Astrocyte (in vitro differentiated cells and primary cell): ENCODE data around the gene DOCK2. TPM values are rescaled to one million over a fixed set of nuclear protein-coding genes. Genes with fewer than 3 reads are reported as not detected.
A peak's percentile ranks its signal among the peaks of the same experiment; 100 is the strongest.

Experiments used
- DNase-seq: peaks from one replicate; pipeline ENCODE4 v3.0.0-alpha.2; 2010; ENCODE audit warnings: low read depth
- FAIRE-seq: peaks from 2 replicates; lab custom pipeline; 2011; peaks lifted over from hg19 to GRCh38; lab: Jason Lieb, UNC
- H2AFZ ChIP-seq: 2 replicates; pipeline ENCODE4 v1.6.0; 2012; ENCODE audit warnings: low read depth, low read length, inconsistent platforms
- H3K27ac ChIP-seq: 2 replicates; pipeline ENCODE4 v1.5.1; 2011; ENCODE audit warnings: low read depth, low read length, inconsistent platforms
- H3K27me3 ChIP-seq: 2 replicates; pipeline ENCODE4 v1.6.0; 2011; ENCODE audit warnings: low read length, inconsistent platforms; ENCODE audit not compliant: insufficient read depth
- H3K36me3 ChIP-seq: 2 replicates; pipeline ENCODE4 v1.5.1; 2011; ENCODE audit warnings: low read length, inconsistent platforms; ENCODE audit not compliant: insufficient read depth
- H3K4me1 ChIP-seq: 2 replicates; pipeline ENCODE4 v1.5.1; 2011; ENCODE audit warnings: low read length, inconsistent platforms; ENCODE audit not compliant: insufficient read depth
- H3K4me2 ChIP-seq: 2 replicates; pipeline ENCODE4 v1.6.0; 2012; ENCODE audit warnings: low read length, inconsistent platforms
- H3K4me3 ChIP-seq: 2 replicates; pipeline ENCODE4 v1.5.1; 2011; ENCODE audit warnings: low read depth, mild to moderate bottlenecking, low read length, inconsistent platforms; ENCODE audit not compliant: insufficient read depth
- H3K79me2 ChIP-seq: 2 replicates; pipeline ENCODE4 v1.6.0; 2012; ENCODE audit warnings: mild to moderate bottlenecking, low read length, inconsistent platforms; ENCODE audit not compliant: insufficient read depth
- H3K9ac ChIP-seq: 2 replicates; pipeline ENCODE4 v1.6.0; 2012; ENCODE audit warnings: mild to moderate bottlenecking, low read length, inconsistent platforms
- H3K9me3 ChIP-seq: 2 replicates; pipeline ENCODE4 v1.5.1; 2012; ENCODE audit warnings: low read depth, mild to moderate bottlenecking, low read length, inconsistent platforms; ENCODE audit not compliant: insufficient read depth
- H4K20me1 ChIP-seq: 2 replicates; pipeline ENCODE4 v1.6.0; 2012; ENCODE audit warnings: low read length, inconsistent platforms; ENCODE audit not compliant: insufficient read depth
- H3K27ac Mint-ChIP-seq: one replicate; pipeline ENCODE4 v1.8.0; 2021; ENCODE audit warnings: mild to moderate bottlenecking, mixed read lengths; ENCODE audit not compliant: unreplicated experiment
- H3K27me3 Mint-ChIP-seq: one replicate; pipeline ENCODE4 v1.8.0; 2021; ENCODE audit warnings: low read depth, mixed read lengths; ENCODE audit not compliant: unreplicated experiment
- H3K36me3 Mint-ChIP-seq: one replicate; pipeline ENCODE4 v1.8.0; 2021; ENCODE audit warnings: low read depth, mixed read lengths; ENCODE audit not compliant: unreplicated experiment
- H3K4me1 Mint-ChIP-seq: one replicate; pipeline ENCODE4 v1.8.0; 2021; ENCODE audit warnings: low read depth, mixed read lengths; ENCODE audit not compliant: unreplicated experiment
- H3K4me3 Mint-ChIP-seq: one replicate; pipeline ENCODE4 v1.8.0; 2021; ENCODE audit warnings: mild to moderate bottlenecking, moderate library complexity, mixed read lengths; ENCODE audit not compliant: unreplicated experiment
- H3K9me3 Mint-ChIP-seq: one replicate; pipeline ENCODE4 v1.8.0; 2021; ENCODE audit warnings: mild to moderate bottlenecking, mixed read lengths; ENCODE audit not compliant: unreplicated experiment
- EZH2 ChIP-seq: IDR thresholded peaks from 2 replicates; pipeline ENCODE4 v1.6.1; 2012; ENCODE audit warnings: mild to moderate bottlenecking, low read length, inconsistent platforms; ENCODE audit not compliant: insufficient read depth
- total RNA-seq: library from RNA; stranded (reverse); gene quantifications from 2 replicates; pipeline ENCODE4 v1.2.1, GENCODE V29; 2021
- TF ChIP-seq, protein P1 (sequence below): IDR thresholded peaks from 2 replicates; pipeline ENCODE4 v1.5.1; 2011; ENCODE audit warnings: low read depth, mild to moderate bottlenecking, inconsistent platforms, low read length, moderate library complexity; ENCODE audit not compliant: insufficient read depth

The DOCK2 gene
- total RNA-seq, 1 donor from 2014 or later = 0.66 TPM

DNA sequence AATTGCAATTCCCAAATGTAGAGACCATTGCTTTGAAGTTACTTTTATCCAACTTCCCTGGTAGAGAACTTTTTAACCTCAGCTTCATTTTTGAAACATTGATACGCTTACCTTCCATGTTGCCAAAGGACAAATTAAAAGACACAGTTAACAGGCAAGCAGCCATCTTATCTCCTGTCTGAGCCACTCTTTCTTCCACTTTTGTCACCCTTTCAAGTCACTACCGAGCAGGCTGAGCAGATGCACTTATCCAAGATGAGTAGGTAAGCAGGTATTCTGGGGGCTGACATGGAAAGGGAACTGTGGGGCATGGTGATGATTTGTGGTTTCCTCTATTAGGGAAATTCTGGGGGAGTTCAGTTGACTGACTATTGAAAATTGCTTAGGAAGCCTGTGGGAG is 66.7 kb downstream of the DOCK2 start:
- no peak overlapping the region for H3K9ac ChIP-seq

DNA sequence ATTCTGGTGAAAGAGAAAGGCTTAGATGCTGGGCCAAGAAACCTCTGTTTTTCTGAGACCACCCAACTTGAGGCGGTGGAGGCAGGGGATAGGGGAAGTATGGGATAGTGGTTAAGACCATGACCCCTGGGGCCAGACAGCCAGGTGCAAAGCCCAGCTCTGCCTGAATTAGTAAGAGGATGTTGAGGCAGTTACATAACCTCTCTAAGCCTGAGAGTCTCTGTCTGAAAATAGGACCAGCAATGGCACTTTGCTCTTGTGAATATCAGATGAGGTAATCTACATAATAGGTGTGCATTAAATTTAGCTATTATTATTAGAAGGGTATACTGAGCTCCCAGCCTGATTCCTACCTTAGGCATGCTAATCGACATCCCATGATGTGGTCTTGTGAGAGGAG is 68.2 kb downstream of the DOCK2 start:
- H3K9me3 Mint-ChIP-seq = no peaks in the 10 kb centered on the region
- H3K27ac ChIP-seq = no peak overlapping the region
- no peaks in the 10 kb centered on the region for H4K20me1 ChIP-seq
- H3K27ac Mint-ChIP-seq = no peak overlapping the region
- no peak for TF ChIP-seq EZH2
- TF ChIP-seq, protein P1, sequence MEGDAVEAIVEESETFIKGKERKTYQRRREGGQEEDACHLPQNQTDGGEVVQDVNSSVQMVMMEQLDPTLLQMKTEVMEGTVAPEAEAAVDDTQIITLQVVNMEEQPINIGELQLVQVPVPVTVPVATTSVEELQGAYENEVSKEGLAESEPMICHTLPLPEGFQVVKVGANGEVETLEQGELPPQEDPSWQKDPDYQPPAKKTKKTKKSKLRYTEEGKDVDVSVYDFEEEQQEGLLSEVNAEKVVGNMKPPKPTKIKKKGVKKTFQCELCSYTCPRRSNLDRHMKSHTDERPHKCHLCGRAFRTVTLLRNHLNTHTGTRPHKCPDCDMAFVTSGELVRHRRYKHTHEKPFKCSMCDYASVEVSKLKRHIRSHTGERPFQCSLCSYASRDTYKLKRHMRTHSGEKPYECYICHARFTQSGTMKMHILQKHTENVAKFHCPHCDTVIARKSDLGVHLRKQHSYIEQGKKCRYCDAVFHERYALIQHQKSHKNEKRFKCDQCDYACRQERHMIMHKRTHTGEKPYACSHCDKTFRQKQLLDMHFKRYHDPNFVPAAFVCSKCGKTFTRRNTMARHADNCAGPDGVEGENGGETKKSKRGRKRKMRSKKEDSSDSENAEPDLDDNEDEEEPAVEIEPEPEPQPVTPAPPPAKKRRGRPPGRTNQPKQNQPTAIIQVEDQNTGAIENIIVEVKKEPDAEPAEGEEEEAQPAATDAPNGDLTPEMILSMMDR = no peak
- H3K36me3 ChIP-seq = no peaks in the 10 kb centered on the region
- H3K27me3 ChIP-seq = no peaks in the 10 kb centered on the region
- H3K4me2 ChIP-seq = no peak overlapping the region
- H3K9ac ChIP-seq = no peak overlapping the region
- H2AFZ ChIP-seq = no peak overlapping the region
- H3K4me3 Mint-ChIP-seq = no peak overlapping the region
- H3K4me1 ChIP-seq = peaks cover 31% of the 10 kb centered on the region
- DNase-seq (no peak), FAIRE-seq (no peak)
- H3K79me2 ChIP-seq = no peaks in the 10 kb centered on the region
- peaks cover 1% of the 10 kb centered on the region for H3K36me3 Mint-ChIP-seq
- no peaks in the 10 kb centered on the region for H3K9me3 ChIP-seq
- no peak overlapping the region for H3K4me3 ChIP-seq
- no peaks in the 10 kb centered on the region for H3K27me3 Mint-ChIP-seq
- H3K4me1 Mint-ChIP-seq = peaks cover 31% of the 10 kb centered on the region

More for the DNA sequence above, 66.7 kb downstream of the DOCK2 start:
- no peak for FAIRE-seq
- Mint-ChIP-seq H3K27ac (no peak overlapping the region), H3K9me3 (no peaks in the 10 kb centered on the region), H3K27me3 (no peaks in the 10 kb centered on the region), H3K36me3 (peaks cover 1% of the 10 kb centered on the region), H3K4me1 (peaks cover 31% of the 10 kb centered on the region), H3K4me3 (no peak overlapping the region)
- no peak for DNase-seq
- Histone ChIP-seq H3K4me3 (no peak overlapping the region), H3K4me2 (no peak overlapping the region), H3K79me2 (no peaks in the 10 kb centered on the region), H4K20me1 (no peaks in the 10 kb centered on the region), H3K36me3 (no peaks in the 10 kb centered on the region), H2AFZ (no peak overlapping the region), H3K27ac (no peak overlapping the region), H3K27me3 (no peaks in the 10 kb centered on the region), H3K9me3 (no peaks in the 10 kb centered on the region), H3K4me1 (peaks cover 31% of the 10 kb centered on the region)
- TF ChIP-seq EZH2 = no peak
- TF ChIP-seq, protein P1 = no peak

DNA sequence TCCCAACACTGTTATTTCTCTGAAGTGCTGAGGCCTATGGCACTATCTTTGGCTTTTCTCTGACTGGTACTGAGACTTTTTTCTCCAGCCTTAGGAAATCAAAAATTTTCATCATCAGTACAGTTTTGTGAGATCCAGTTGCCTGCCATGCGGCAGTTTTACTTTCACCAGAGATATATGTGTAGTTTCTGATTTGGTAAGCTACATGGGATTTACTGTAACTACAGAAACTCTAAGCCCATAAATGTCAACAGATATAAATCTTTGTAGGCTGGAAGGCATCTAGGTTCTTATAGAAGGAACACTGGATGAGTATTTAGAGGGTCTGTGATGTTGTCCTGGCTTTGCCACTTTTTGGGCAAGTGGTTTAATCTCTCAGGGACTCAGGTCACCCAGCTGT is 69.0 kb downstream of the DOCK2 start:
- TF ChIP-seq, protein P1 = no peak
- Mint-ChIP-seq H3K9me3 (no peaks in the 10 kb centered on the region), H3K4me1 (peaks cover 31% of the 10 kb centered on the region), H3K27ac (no peak overlapping the region), H3K4me3 (no peak overlapping the region), H3K27me3 (no peaks in the 10 kb centered on the region), H3K36me3 (peaks cover 1% of the 10 kb centered on the region)
- Histone ChIP-seq H3K4me2 (peak overlapping the region; percentile 50), H3K9ac (no peak overlapping the region), H4K20me1 (no peaks in the 10 kb centered on the region), H3K9me3 (no peaks in the 10 kb centered on the region), H3K27ac (no peak overlapping the region), H3K4me3 (no peak overlapping the region), H3K27me3 (no peaks in the 10 kb centered on the region), H3K79me2 (no peaks in the 10 kb centered on the region), H2AFZ (no peak overlapping the region), H3K36me3 (no peaks in the 10 kb centered on the region), H3K4me1 (peaks cover 31% of the 10 kb centered on the region)
- DNase-seq = no peak
- FAIRE-seq = no peak
